Activated naive CD4-positive, alpha-beta T cell treated with anti-CD3 and anti-CD28 coated beads for 36 hours (primary cell): Measurements from ENCODE around the gene PLCD1. TPM values are rescaled to one million over a fixed set of nuclear protein-coding genes. Genes with fewer than 3 reads are reported as not detected.
A peak's percentile ranks its signal among the peaks of the same experiment; 100 is the strongest.
"Not testable (repeated sequence)": the region's sequence is repeated elsewhere in the genome, so short reads cannot be mapped to it uniquely, and the experiment has no call there.

Experiments
- CTCF ChIA-PET: fragments of 350-600 bp; sonication (Branson Sonifier 250); formaldehyde crosslinking; loops from one replicate; lab custom pipeline; 2021; ENCODE audit warnings: antibody characterized with exemption; lab: Charles Lee
- DNase-seq: peaks from one replicate; pipeline ENCODE4 v3.0.0-alpha.2; 2020
- H3K27ac Mint-ChIP-seq: one replicate; pipeline ENCODE4 v1.8.0; 2021; ENCODE audit warnings: mild to moderate bottlenecking, mixed read lengths
- H3K27me3 Mint-ChIP-seq: one replicate; pipeline ENCODE4 v1.8.0; 2021; ENCODE audit warnings: low read depth, mixed read lengths
- H3K36me3 Mint-ChIP-seq: one replicate; pipeline ENCODE4 v1.8.0; 2021; ENCODE audit warnings: low read depth, mixed read lengths
- H3K4me1 Mint-ChIP-seq: one replicate; pipeline ENCODE4 v1.8.0; 2021; ENCODE audit warnings: low read depth, mixed read lengths
- H3K4me3 Mint-ChIP-seq: one replicate; pipeline ENCODE4 v1.8.0; 2021; ENCODE audit warnings: mild to moderate bottlenecking, moderate library complexity, mixed read lengths
- H3K9me3 Mint-ChIP-seq: one replicate; pipeline ENCODE4 v1.8.0; 2021; ENCODE audit warnings: mixed read lengths
- intact Hi-C: fragments of 100-400 bp; cut with micrococcal nuclease; formaldehyde crosslinking; loops from one replicate; pipeline ENCODE4 v1.15.1; 2023
- total RNA-seq, 2 experiments: library from RNA; stranded (reverse); gene quantifications; one replicate each; pipeline ENCODE4 v1.2.3, GENCODE V29; 2021

PLCD1 gene
- total RNA-seq, 2 experiments from 2014 or later: 10.6 to 10.8 TPM

DNA sequence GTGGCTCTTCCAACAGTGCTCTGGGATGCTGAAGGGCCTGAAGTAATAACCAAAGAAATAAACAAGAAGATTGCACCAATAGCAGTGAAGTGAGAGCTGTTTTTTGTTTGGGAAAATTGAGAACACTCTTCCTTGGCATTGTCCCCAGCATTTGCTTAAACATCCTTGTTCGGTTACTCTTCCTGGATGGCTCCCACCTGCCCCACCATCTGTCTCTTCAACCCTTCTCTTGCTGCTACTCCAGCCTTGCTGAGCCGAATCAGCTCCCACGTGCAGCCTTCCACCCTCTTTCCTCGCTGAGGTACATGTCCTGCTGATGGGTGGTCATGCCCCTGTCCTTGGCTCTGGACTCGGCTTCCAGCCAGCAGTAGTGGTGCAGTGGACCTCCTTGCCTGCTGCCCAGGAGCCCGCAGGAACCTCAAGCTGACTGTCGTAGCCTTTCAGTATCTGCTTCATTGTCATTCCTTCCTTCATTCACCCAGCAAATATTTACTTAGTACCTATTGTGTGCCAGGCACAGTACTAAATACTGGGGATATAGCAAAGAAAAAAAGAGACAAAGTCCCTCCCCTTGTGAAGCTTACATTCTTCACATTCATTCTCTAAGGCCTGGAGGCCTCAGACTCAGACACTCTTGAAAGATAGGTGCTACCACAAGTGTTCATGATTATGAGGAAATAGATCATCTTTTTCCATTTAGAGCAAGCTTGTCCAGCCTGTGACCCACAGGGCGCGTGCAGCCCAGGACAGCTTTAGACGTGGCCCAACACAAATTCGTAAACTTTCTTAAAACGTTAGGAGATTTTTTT, 56.0 kb downstream of the PLCD1 start:
- intact Hi-C loops: loop anchor here (1.0 to 5.0 kb wide), 6 partner anchors 24 to 507 kb away; partner anchors contain the start of gene XYLB
- DNase-seq: no peak
- H3K27ac Mint-ChIP-seq: no peak overlapping the region
- CTCF ChIA-PET: interaction anchor here (0.7 to 4.2 kb wide), 19 partner anchors 9 to 509 kb away, joined by 3 to 43 read pairs (median 6); no protein-coding TSS in a partner anchor
- H3K4me1 Mint-ChIP-seq: peaks cover 4% of the 10 kb centered on the region
- no peaks in the 10 kb centered on the region for H3K9me3 Mint-ChIP-seq
- H3K36me3 Mint-ChIP-seq: no peaks in the 10 kb centered on the region
- no peaks in the 10 kb centered on the region for H3K27me3 Mint-ChIP-seq
- H3K4me3 Mint-ChIP-seq: no peak overlapping the region

GRCh38 chr3:37972056-37972455, 57.4 kb downstream of the PLCD1 start:
- H3K27ac Mint-ChIP-seq, DNase-seq, H3K9me3 Mint-ChIP-seq, H3K36me3 Mint-ChIP-seq, H3K27me3 Mint-ChIP-seq, H3K4me3 Mint-ChIP-seq, H3K4me1 Mint-ChIP-seq: not testable (repeated sequence)
- intact Hi-C loops: loop anchor here (5.0 kb wide), 1 partner anchor 375 kb away; the partner anchor contains the start of gene XYLB
- CTCF ChIA-PET: interaction anchor here (0.7 to 1.5 kb wide), 3 partner anchors 14 to 116 kb away, joined by 3 to 4 read pairs (median 4); no protein-coding TSS in a partner anchor

DNA sequence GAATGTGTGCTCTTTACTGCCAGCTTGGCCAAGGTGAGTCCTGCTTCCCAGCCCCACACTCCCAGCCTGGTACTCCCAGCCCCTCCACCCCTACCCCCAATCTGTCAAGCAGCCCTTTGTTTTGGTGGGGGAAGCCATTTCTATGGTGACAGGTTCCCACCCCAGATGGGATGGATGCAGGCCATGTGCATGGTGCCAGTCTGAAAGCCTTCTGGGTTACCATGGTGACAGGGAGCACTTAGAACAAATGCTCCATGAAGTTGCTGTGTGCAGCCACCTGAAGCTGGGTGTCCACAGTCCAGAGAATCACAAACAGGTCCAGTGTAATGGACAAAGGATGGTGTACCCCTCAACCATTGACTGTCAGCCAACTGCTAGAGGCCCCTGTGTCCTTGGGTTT, 58.0 kb downstream of the PLCD1 start:
- H3K27ac Mint-ChIP-seq: no peak overlapping the region
- no peak overlapping the region for H3K4me3 Mint-ChIP-seq
- no peak for DNase-seq
- intact Hi-C loops: loop anchor here (5.0 kb wide), 1 partner anchor 376 kb away; the partner anchor contains the start of gene XYLB
- peaks cover 4% of the 10 kb centered on the region for H3K4me1 Mint-ChIP-seq
- no peaks in the 10 kb centered on the region for H3K36me3 Mint-ChIP-seq
- CTCF ChIA-PET: interaction anchor here (0.5 to 1.5 kb wide), 4 partner anchors 9 to 499 kb away, joined by 4 to 5 read pairs (median 4); no protein-coding TSS in a partner anchor
- H3K9me3 Mint-ChIP-seq: no peaks in the 10 kb centered on the region
- no peaks in the 10 kb centered on the region for H3K27me3 Mint-ChIP-seq

GRCh38 chr3:37970802-37971201, 58.6 kb downstream of the PLCD1 start:
- no peak overlapping the region for H3K27ac Mint-ChIP-seq
- no peaks in the 10 kb centered on the region for H3K36me3 Mint-ChIP-seq
- CTCF ChIA-PET: interaction anchor here (0.6 to 1.3 kb wide), 2 partner anchors 9 to 192 kb away, joined by 3 to 4 read pairs; no protein-coding TSS in a partner anchor
- no peak overlapping the region for H3K4me3 Mint-ChIP-seq
- intact Hi-C loops: loop anchor here (5.0 kb wide), 1 partner anchor 376 kb away; the partner anchor contains the start of gene XYLB
- peaks cover 4% of the 10 kb centered on the region for H3K4me1 Mint-ChIP-seq
- no peaks in the 10 kb centered on the region for H3K9me3 Mint-ChIP-seq
- no peaks in the 10 kb centered on the region for H3K27me3 Mint-ChIP-seq
- no peak for DNase-seq

DNA sequence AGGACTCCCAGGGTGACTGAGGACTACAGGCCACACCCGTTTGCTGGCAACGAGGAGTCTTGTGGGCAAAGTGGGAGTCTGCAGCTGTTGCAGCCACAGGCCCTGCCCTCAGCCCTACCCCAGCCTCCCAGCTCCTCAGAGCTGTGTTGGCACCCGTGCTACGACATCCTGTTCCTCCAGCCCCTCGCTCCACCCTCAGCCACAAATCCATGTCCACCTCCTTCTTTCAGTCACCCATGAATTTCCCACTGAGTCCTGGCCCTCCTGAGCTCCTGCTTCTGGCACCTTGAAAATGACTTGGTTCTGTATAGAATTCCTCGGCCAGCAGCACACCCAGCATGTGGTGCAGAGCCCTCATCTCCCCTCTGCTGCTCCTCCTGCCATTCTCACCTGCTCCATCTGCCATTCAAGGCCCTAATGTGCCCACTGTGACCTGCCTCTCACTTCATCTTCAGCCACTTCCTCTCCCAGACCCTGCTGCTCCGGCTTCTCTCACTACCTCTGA, 59.8 kb downstream of the PLCD1 start:
- H3K27ac Mint-ChIP-seq: no peak overlapping the region
- CTCF ChIA-PET: interaction anchor here (0.8 to 1.9 kb wide), 3 partner anchors 10 to 329 kb away, joined by 4 to 5 read pairs (median 4); no protein-coding TSS in a partner anchor
- H3K36me3 Mint-ChIP-seq: no peaks in the 10 kb centered on the region
- no peak for DNase-seq
- H3K27me3 Mint-ChIP-seq: no peaks in the 10 kb centered on the region
- intact Hi-C loops: loop anchor here (5.0 kb wide), 1 partner anchor 378 kb away; the partner anchor contains the start of gene XYLB
- H3K4me3 Mint-ChIP-seq: no peak overlapping the region
- H3K9me3 Mint-ChIP-seq: no peaks in the 10 kb centered on the region
- H3K4me1 Mint-ChIP-seq: no peaks in the 10 kb centered on the region

- H3K27me3 Mint-ChIP-seq: no peaks in the 10 kb centered on the region
- H3K4me3 Mint-ChIP-seq: no peak overlapping the region
- no peaks in the 10 kb centered on the region for H3K36me3 Mint-ChIP-seq
- intact Hi-C loops: no loop called here
- CTCF ChIA-PET: interaction anchor here (0.8 to 2.1 kb wide), 7 partner anchors 9 to 329 kb away, joined by 4 to 12 read pairs (median 5); no protein-coding TSS in a partner anchor
- H3K27ac Mint-ChIP-seq: no peak overlapping the region
- H3K4me1 Mint-ChIP-seq: no peaks in the 10 kb centered on the region
- no peak for DNase-seq
- H3K9me3 Mint-ChIP-seq: no peaks in the 10 kb centered on the region
Observed at GRCh38 chr3:37968813-37969595, 60.4 kb downstream of the PLCD1 start.

DNA sequence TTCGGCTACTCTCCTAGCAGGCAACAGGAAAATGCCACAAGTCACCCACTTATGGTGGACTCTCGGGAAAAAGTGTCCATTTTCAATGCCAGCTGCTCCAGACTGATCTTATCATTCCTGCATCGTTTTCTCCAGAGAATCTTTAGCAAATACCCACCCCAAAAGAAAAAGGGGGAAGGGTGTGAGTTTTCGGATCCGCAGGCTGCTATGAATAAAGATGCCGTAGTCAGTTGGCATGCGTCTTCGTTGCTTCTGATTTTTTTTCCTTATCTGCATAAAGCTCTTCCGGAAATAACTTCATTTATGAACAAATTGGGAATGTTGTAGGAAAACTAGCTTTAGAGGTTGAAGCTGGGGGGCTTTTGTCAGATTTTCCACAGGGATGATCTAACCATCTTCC, 61.2 kb downstream of the PLCD1 start:
- intact Hi-C loops: no loop called here
- DNase-seq: no peak
- Mint-ChIP-seq H3K27me3 (no peaks in the 10 kb centered on the region), H3K4me3 (no peak overlapping the region), H3K36me3 (no peaks in the 10 kb centered on the region), H3K27ac (no peak overlapping the region), H3K9me3 (no peaks in the 10 kb centered on the region), H3K4me1 (peaks cover under 1% of the 10 kb centered on the region)
- CTCF ChIA-PET: interaction anchor here (0.7 to 2.1 kb wide), 9 partner anchors 8 to 711 kb away, joined by 3 to 12 read pairs (median 4); no protein-coding TSS in a partner anchor

DNA sequence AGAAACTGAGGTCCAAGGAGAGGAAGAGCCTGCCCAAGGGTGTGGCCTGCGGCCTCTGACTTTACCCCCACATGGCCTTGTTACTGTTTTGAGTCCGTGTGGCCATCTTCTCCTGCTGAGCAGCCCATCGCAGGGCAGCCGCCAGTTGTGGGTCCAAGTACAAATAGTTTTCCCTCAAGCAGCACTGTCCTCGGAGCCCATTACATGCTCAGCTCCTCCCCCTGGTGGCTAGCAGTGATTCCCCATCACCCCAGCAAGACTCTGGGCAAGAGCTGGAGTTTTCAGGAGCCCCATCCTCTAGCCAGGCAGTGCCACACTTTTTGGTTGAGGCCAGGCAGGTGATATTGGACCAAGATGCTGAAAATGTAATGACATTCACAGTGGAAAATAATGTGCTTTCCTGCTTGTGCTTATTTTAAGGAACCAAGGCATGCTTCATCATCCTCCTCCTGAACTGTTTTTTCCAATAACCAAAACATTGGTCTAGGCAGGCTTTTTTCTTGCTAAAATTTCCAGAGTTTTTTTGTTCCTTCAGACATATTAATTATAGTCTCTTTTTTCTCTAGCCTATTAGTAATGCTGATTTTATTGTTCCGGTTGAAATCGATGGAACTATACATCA, 62.1 kb downstream of the PLCD1 start:
- no peak overlapping the region for H3K4me3 Mint-ChIP-seq
- H3K27ac Mint-ChIP-seq: no peak overlapping the region
- H3K9me3 Mint-ChIP-seq: no peaks in the 10 kb centered on the region
- H3K36me3 Mint-ChIP-seq: no peaks in the 10 kb centered on the region
- CTCF ChIA-PET: interaction anchor here (0.7 to 2.1 kb wide), 16 partner anchors 7 to 710 kb away, joined by 3 to 12 read pairs (median 4); no protein-coding TSS in a partner anchor
- intact Hi-C loops: loop anchor here (1.0 kb wide), 1 partner anchor 112 kb away; no protein-coding TSS in a partner anchor
- H3K4me1 Mint-ChIP-seq: peaks cover 4% of the 10 kb centered on the region
- DNase-seq: peak; percentile 81
- H3K27me3 Mint-ChIP-seq: no peaks in the 10 kb centered on the region

- Mint-ChIP-seq H3K36me3 (no peaks in the 10 kb centered on the region), H3K4me1 (peaks cover 4% of the 10 kb centered on the region)
- intact Hi-C loops: no loop called here
Observed at GRCh38 chr3:37964716-37965115, 64.7 kb downstream of the PLCD1 start.

DNA sequence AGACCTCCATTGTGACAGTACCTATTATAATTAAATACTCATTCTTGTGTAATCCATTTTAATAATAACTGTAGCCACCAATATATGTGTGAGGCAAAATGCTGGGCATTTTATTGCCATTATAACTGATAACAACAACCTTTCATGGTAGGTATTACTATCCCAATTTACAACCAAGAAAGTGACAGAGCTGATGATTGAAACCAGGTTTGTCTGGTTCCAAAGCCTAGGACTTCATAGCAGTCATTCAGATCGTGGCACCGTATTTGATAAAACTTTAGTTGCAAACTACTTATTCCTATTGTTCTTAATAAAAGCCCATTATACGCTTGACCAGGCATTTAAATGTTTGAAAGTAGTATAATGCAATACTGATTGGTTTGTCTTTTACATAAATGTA, 65.3 kb downstream of the PLCD1 start:
- no peak for DNase-seq
- Mint-ChIP-seq H3K4me1 (peaks cover 4% of the 10 kb centered on the region), H3K36me3 (no peaks in the 10 kb centered on the region), H3K9me3 (no peaks in the 10 kb centered on the region), H3K27me3 (no peaks in the 10 kb centered on the region), H3K4me3 (no peak overlapping the region), H3K27ac (no peak overlapping the region)
- CTCF ChIA-PET: interaction anchor here (0.6 to 2.3 kb wide), 4 partner anchors 10 to 536 kb away, joined by 3 to 11 read pairs (median 4); no protein-coding TSS in a partner anchor
- intact Hi-C loops: no loop called here

More at GRCh38 chr3:37964716-37965115, 64.7 kb downstream of the PLCD1 start:
- H3K27ac Mint-ChIP-seq: no peak overlapping the region
- CTCF ChIA-PET: interaction anchor here (0.6 to 2.3 kb wide), 4 partner anchors 10 to 536 kb away, joined by 3 to 11 read pairs (median 3); no protein-coding TSS in a partner anchor
- H3K9me3 Mint-ChIP-seq: no peaks in the 10 kb centered on the region
- DNase-seq: no peak
- no peaks in the 10 kb centered on the region for H3K27me3 Mint-ChIP-seq
- no peak overlapping the region for H3K4me3 Mint-ChIP-seq

- no peak overlapping the region for H3K4me3 Mint-ChIP-seq
- no peaks in the 10 kb centered on the region for H3K36me3 Mint-ChIP-seq
- DNase-seq: no peak
- no peaks in the 10 kb centered on the region for H3K9me3 Mint-ChIP-seq
- no peaks in the 10 kb centered on the region for H3K27me3 Mint-ChIP-seq
- no peak overlapping the region for H3K27ac Mint-ChIP-seq
- CTCF ChIA-PET: interaction anchor here (1.9 to 2.3 kb wide), 2 partner anchors 11 to 33 kb away, joined by 6 to 11 read pairs; no protein-coding TSS in a partner anchor
- peaks cover 4% of the 10 kb centered on the region for H3K4me1 Mint-ChIP-seq
- intact Hi-C loops: no loop called here
Observed at GRCh38 chr3:37963635-37964034, 65.8 kb downstream of the PLCD1 start.
